Raji (cell line): ENCODE results near the gene NRG3.

Experiments used
- POLR2A ChIP-seq: IDR thresholded peaks from 2 replicates; pipeline ENCODE4 v1.6.1; 2011; ENCODE audit warnings: low read depth, low read length, control low read depth; ENCODE audit not compliant: insufficient read depth

Gene NRG3

GRCh38 chr10:82576093-82576492 lies 701.1 kb downstream of the NRG3 start:
- TF ChIP-seq POLR2A: no peak

- TF ChIP-seq POLR2A: no peak
Measured at GRCh38 chr10:82581940-82582339, 706.9 kb downstream of the NRG3 start.

- TF ChIP-seq POLR2A: no peak
Measured at GRCh38 chr10:82591421-82591820, 716.4 kb downstream of the NRG3 start.

GRCh38 chr10:82597840-82598239 lies 722.8 kb downstream of the NRG3 start:
- no peak for TF ChIP-seq POLR2A

GRCh38 chr10:82609845-82610244 lies 734.9 kb downstream of the NRG3 start:
- no peak for TF ChIP-seq POLR2A

- TF ChIP-seq POLR2A: no peak
Measured at GRCh38 chr10:82618007-82618406, 743.0 kb downstream of the NRG3 start.

- no peak for TF ChIP-seq POLR2A
Measured at GRCh38 chr10:82621680-82622079, 746.7 kb downstream of the NRG3 start.

GRCh38 chr10:82622479-82622878 lies 747.5 kb downstream of the NRG3 start:
- no peak for TF ChIP-seq POLR2A

- TF ChIP-seq POLR2A: no peak
Measured at GRCh38 chr10:82625512-82626189, 750.7 kb downstream of the NRG3 start.

GRCh38 chr10:82628373-82628772 lies 753.4 kb downstream of the NRG3 start:
- TF ChIP-seq POLR2A: no peak

GRCh38 chr10:82643076-82643475 lies 768.1 kb downstream of the NRG3 start:
- no peak for TF ChIP-seq POLR2A

- no peak for TF ChIP-seq POLR2A
Measured at GRCh38 chr10:82643601-82644000, 768.6 kb downstream of the NRG3 start.

GRCh38 chr10:82645221-82645620 lies 770.2 kb downstream of the NRG3 start:
- TF ChIP-seq POLR2A: no peak

GRCh38 chr10:82653244-82654155 lies 778.5 kb downstream of the NRG3 start:
- no peak for TF ChIP-seq POLR2A

GRCh38 chr10:82660205-82660604 lies 785.2 kb downstream of the NRG3 start:
- TF ChIP-seq POLR2A: no peak

GRCh38 chr10:82660986-82661385 lies 786.0 kb downstream of the NRG3 start:
- TF ChIP-seq POLR2A: no peak
